Nephron (organoid): ENCODE results near the gene AHNAK.

Source experiments
- H3K27ac Mint-ChIP-seq, 3 experiments: 2 replicates each; pipeline ENCODE4 v1.8.0; 2020; ENCODE audit warnings: mixed read lengths in 3 of 3, mild to moderate bottlenecking in 2 of 3, moderate library complexity in 1 of 3
- H3K27me3 Mint-ChIP-seq: 2 replicates; pipeline ENCODE4 v1.8.0; 2021; ENCODE audit warnings: low read depth, mild to moderate bottlenecking, moderate library complexity, mixed read lengths
- H3K36me3 Mint-ChIP-seq: 2 replicates; pipeline ENCODE4 v1.8.0; 2020; ENCODE audit warnings: low read depth, mixed read lengths
- H3K4me1 Mint-ChIP-seq: 2 replicates; pipeline ENCODE4 v1.8.0; 2020; ENCODE audit warnings: mixed read lengths
- H3K4me3 Mint-ChIP-seq, 3 experiments: 2 replicates each; pipeline ENCODE4 v1.8.0; 2020; ENCODE audit warnings: mild to moderate bottlenecking in 3 of 3, mixed read lengths in 3 of 3, moderate library complexity in 2 of 3
- H3K9me3 Mint-ChIP-seq: 2 replicates; pipeline ENCODE4 v1.8.0; 2020; ENCODE audit warnings: mixed read lengths
- TF ChIP-seq, protein P1 (sequence below), 3 experiments: fragments of 200-600 bp; sonication (generic); IDR thresholded peaks; one replicate each; pipeline ENCODE4 v1.5.0; 2021; ENCODE audit warnings: antibody characterized with exemption in 3 of 3; ENCODE audit not compliant: unreplicated experiment in 3 of 3

AHNAK gene

DNA sequence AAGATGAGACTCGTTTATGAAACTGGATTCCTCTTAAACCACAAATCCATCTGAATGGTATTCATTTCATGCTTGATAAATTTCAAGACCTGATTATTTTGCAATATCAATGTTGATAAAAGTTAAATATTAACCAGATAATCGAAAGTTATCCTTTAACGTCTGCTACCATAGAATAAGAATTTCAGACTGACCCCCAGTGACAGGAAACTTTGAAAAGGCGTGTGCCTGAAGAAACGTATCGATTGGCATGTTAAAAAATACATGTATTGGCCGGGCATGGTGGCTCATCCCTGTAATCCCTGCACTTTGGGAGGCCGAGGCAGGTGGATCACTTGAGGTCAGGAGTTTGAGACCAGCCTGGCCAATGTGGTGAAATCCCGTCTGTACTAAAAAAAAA, 113.9 kb downstream of the AHNAK start:
- Mint-ChIP-seq H3K27me3 (peaks cover 7% of the 10 kb centered on the region), H3K36me3 (peaks cover 4% of the 10 kb centered on the region), H3K4me1 (peaks cover 68% of the 10 kb centered on the region), H3K4me3 (no peak overlapping the region), H3K27ac (peak overlapping the region; percentile 68 to 81 (median 80)), H3K9me3 (no peaks in the 10 kb centered on the region)
- TF ChIP-seq, protein P1, sequence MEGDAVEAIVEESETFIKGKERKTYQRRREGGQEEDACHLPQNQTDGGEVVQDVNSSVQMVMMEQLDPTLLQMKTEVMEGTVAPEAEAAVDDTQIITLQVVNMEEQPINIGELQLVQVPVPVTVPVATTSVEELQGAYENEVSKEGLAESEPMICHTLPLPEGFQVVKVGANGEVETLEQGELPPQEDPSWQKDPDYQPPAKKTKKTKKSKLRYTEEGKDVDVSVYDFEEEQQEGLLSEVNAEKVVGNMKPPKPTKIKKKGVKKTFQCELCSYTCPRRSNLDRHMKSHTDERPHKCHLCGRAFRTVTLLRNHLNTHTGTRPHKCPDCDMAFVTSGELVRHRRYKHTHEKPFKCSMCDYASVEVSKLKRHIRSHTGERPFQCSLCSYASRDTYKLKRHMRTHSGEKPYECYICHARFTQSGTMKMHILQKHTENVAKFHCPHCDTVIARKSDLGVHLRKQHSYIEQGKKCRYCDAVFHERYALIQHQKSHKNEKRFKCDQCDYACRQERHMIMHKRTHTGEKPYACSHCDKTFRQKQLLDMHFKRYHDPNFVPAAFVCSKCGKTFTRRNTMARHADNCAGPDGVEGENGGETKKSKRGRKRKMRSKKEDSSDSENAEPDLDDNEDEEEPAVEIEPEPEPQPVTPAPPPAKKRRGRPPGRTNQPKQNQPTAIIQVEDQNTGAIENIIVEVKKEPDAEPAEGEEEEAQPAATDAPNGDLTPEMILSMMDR (IDR thresholded peaks at IDR 0.05; ENCODE audit: unreplicated experiment in 3 of 3) = no peak

DNA sequence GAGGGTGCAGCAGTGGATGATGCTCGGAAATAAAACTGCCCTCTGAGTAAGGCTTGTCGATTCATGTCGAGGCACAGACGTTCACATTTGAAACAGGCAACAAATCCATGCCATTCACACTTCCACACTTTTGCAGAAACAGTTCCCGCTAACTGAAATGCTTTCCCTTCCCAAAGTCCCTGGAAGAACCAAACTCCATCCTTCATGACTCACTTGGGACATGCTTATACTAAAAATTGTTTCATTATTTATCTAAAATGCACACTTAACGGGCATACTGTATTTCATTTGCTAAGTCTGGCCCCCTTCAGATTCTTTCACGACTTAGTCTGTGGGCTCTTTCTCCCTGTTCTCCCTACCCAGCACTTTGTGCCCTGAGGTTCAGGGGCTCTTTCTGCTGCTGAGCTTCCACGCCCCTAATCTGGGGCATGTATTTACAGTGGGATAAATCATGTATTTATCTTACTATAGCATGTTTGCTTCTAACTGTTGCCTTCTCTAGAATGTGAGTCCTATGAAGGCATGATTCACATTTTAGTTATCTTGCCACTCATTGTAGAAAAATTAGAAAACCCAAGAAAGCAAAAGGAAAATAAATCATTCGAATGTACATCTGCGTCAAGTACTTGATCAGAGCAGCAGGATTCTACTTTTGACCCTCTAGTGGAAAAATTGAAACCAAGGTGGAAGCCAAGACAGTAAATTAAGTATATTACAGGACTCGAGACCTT, 115.3 kb downstream of the AHNAK start:
- Mint-ChIP-seq H3K9me3 (no peaks in the 10 kb centered on the region), H3K4me1 (peaks cover 72% of the 10 kb centered on the region), H3K27me3 (peaks cover 12% of the 10 kb centered on the region), H3K27ac (peak overlapping the region; percentile 55 to 81 (median 69)), H3K36me3 (peaks cover 4% of the 10 kb centered on the region), H3K4me3 (no peak overlapping the region)
- TF ChIP-seq, protein P1 (IDR thresholded peaks at IDR 0.05; ENCODE audit: unreplicated experiment in 3 of 3) = no peak

DNA sequence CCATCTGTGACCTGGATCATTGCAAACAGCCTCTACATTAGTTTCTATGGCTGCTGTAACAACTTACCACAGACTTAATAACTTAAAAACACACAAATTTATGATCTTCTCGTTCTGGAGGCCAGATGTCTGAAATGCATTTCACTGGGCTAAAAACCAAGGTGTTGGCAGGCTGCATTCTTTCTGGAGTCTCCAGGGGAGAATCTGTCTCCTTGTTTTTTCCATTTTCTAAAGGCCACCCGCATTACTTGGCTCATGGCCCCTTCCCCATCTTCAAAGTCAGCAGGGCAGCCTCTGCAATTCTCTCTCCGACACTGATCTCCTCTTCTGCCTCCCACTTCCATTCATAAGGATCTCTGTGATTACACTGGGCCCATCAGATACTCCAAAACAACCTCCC, 116.2 kb downstream of the AHNAK start:
- H3K4me1 Mint-ChIP-seq = peaks cover 66% of the 10 kb centered on the region
- H3K4me3 Mint-ChIP-seq = peak overlapping the region in 1 of 3 experiments; percentile 39
- H3K27me3 Mint-ChIP-seq = peaks cover 16% of the 10 kb centered on the region
- H3K9me3 Mint-ChIP-seq = no peaks in the 10 kb centered on the region
- H3K36me3 Mint-ChIP-seq = peaks cover 4% of the 10 kb centered on the region
- H3K27ac Mint-ChIP-seq = peak overlapping the region in 2 of 3 experiments; percentile 69 to 81
- TF ChIP-seq, protein P1 (IDR thresholded peaks at IDR 0.05; ENCODE audit: unreplicated experiment in 3 of 3) = no peak

DNA sequence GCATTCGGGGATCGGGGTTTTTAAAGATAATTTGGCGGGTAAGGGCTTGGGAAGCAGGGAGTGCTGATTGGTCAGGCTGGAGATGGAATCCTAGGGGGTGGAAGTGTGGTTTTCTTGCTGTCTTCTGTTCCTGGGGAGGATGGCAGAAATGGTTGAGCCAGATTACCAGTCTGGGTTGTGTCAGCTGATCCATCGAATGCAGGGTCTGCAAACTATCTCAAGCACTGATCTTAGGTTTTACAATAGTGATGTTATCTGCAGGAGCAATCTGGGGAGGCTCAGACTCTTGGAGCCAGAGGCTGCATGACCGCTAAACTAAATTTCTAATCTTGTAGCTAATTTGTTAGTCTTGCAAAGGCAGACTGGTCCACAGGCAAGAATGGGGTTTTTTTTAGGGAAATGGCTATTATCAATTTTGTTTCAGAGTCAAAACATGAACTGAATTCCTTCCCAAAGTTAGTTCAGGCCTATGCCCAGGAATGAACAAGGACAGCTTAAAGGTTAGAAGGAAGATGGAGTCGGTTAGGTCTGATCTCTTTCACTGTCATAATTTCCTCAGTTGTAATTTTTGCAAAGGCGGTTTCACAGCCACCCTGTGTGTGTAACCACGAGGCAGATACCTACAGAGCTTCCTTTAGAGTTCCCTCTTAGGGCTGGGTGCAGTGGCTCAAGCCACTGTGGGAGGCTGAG, 117.6 kb downstream of the AHNAK start:
- H3K27me3 Mint-ChIP-seq = peaks cover 21% of the 10 kb centered on the region
- peak overlapping the region; percentile 81 to 91 (median 83) for H3K27ac Mint-ChIP-seq
- no peak overlapping the region for H3K4me3 Mint-ChIP-seq
- TF ChIP-seq, protein P1 (IDR thresholded peaks at IDR 0.05; ENCODE audit: unreplicated experiment in 3 of 3) = no peak
- H3K9me3 Mint-ChIP-seq = no peaks in the 10 kb centered on the region
- peaks cover 4% of the 10 kb centered on the region for H3K36me3 Mint-ChIP-seq
- peaks cover 63% of the 10 kb centered on the region for H3K4me1 Mint-ChIP-seq

DNA sequence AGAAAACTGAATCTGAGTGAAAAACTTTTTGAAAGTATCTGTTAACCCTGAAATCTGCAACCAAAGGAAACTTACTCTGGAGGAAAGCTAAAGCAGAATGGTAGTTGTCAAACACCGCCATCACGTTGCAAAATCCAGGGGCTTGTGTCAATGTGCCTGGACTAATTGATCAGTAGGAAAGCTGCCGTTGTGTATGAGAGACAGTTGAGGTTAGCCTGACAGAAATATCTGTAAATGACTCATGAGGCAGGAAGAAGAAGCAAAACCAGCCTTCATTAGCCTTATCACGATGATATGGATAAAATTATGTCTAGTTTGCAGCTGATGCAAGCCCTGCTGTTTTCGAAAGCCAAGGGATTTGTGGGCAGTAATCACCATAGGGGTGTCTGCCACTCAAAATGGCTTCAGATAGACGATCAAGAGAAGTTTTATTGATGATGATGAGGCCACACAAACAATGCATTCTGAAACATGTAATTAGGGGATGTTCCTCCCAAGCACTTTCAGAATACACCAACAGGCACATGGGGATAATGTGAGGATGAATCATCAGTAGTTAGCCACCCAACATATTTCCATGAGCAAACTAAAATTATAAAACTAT, 118.9 kb downstream of the AHNAK start:
- TF ChIP-seq, protein P1 (IDR thresholded peaks at IDR 0.05; ENCODE audit: unreplicated experiment in 3 of 3) = no peak
- Mint-ChIP-seq H3K36me3 (peaks cover 4% of the 10 kb centered on the region), H3K27ac (peak overlapping the region; percentile 72 to 93 (median 77)), H3K4me1 (peaks cover 67% of the 10 kb centered on the region), H3K4me3 (no peak overlapping the region), H3K9me3 (no peaks in the 10 kb centered on the region), H3K27me3 (peaks cover 27% of the 10 kb centered on the region)
